Progenitor cell of endocrine pancreas (in vitro differentiated cells): ENCODE results near the gene CAMKMT. TPM values are rescaled to one million over a fixed set of nuclear protein-coding genes. Genes with fewer than 3 reads are reported as not detected.

Experiments used
- DNase-seq: peaks from one replicate; pipeline ENCODE4 v3.0.0; 2021; ENCODE audit warnings: low spot score; ENCODE audit not compliant: unreplicated experiment
- H3K27ac Mint-ChIP-seq: 2 replicates; pipeline ENCODE4 v1.8.0; 2021; ENCODE audit warnings: mild to moderate bottlenecking, moderate library complexity, mixed read lengths
- H3K27me3 Mint-ChIP-seq: 2 replicates; pipeline ENCODE4 v1.8.0; 2021; ENCODE audit warnings: mixed read lengths
- H3K36me3 Mint-ChIP-seq: 2 replicates; pipeline ENCODE4 v1.8.0; 2022; ENCODE audit warnings: mixed read lengths; ENCODE audit not compliant: insufficient read depth
- H3K4me1 Mint-ChIP-seq: 2 replicates; pipeline ENCODE4 v1.8.0; 2021; ENCODE audit warnings: low read depth, mixed read lengths
- H3K4me3 Mint-ChIP-seq: 2 replicates; pipeline ENCODE4 v1.8.0; 2021; ENCODE audit warnings: low read depth, mild to moderate bottlenecking, moderate library complexity, mixed read lengths
- H3K9me3 Mint-ChIP-seq: 2 replicates; pipeline ENCODE4 v1.8.0; 2021; ENCODE audit warnings: low read depth, mixed read lengths
- CTCF ChIP-seq: fragments of 200-600 bp; sonication (generic); IDR thresholded peaks from one replicate; pipeline ENCODE4 v1.5.0; 2021; ENCODE audit warnings: antibody characterized with exemption, mild to moderate bottlenecking; ENCODE audit not compliant: unreplicated experiment
- total RNA-seq: library from RNA; stranded (reverse); gene quantifications from 2 replicates; pipeline ENCODE4 v1.2.1, GENCODE V29; 2021

CAMKMT gene
- total RNA-seq, 1 donor from 2014 or later: 20.3 TPM

- H3K4me3 Mint-ChIP-seq: no peak overlapping the region
- no peak for DNase-seq
- H3K27me3 Mint-ChIP-seq: peaks cover 24% of the 10 kb centered on the region
- H3K36me3 Mint-ChIP-seq: peaks cover 2% of the 10 kb centered on the region
- H3K9me3 Mint-ChIP-seq: peaks cover 4% of the 10 kb centered on the region
- H3K4me1 Mint-ChIP-seq: peaks cover 18% of the 10 kb centered on the region
- H3K27ac Mint-ChIP-seq: no peak overlapping the region
- no peak for TF ChIP-seq CTCF
These were observed 418.0 kb downstream of the CAMKMT start for GRCh38 chr2:44779793-44780192.

- Mint-ChIP-seq H3K4me1 (peaks cover 18% of the 10 kb centered on the region), H3K36me3 (peaks cover 2% of the 10 kb centered on the region), H3K4me3 (no peak overlapping the region), H3K27ac (no peak overlapping the region), H3K9me3 (peaks cover 4% of the 10 kb centered on the region), H3K27me3 (peaks cover 24% of the 10 kb centered on the region)
- no peak for TF ChIP-seq CTCF
- DNase-seq: no peak
These were observed 418.7 kb downstream of the CAMKMT start for GRCh38 chr2:44780406-44780805.

GRCh38 chr2:44785433-44785832, 423.7 kb downstream of the CAMKMT start:
- Mint-ChIP-seq H3K27me3 (peaks cover 12% of the 10 kb centered on the region), H3K9me3 (peaks cover 4% of the 10 kb centered on the region), H3K36me3 (peaks cover 2% of the 10 kb centered on the region), H3K27ac (no peak overlapping the region), H3K4me1 (no peaks in the 10 kb centered on the region), H3K4me3 (no peak overlapping the region)
- TF ChIP-seq CTCF: no peak
- DNase-seq: no peak

GRCh38 chr2:44786045-44786816, 424.5 kb downstream of the CAMKMT start:
- no peak for TF ChIP-seq CTCF
- peaks cover 2% of the 10 kb centered on the region for H3K36me3 Mint-ChIP-seq
- no peak overlapping the region for H3K4me3 Mint-ChIP-seq
- peaks cover 4% of the 10 kb centered on the region for H3K9me3 Mint-ChIP-seq
- H3K27me3 Mint-ChIP-seq: peaks cover 12% of the 10 kb centered on the region
- no peaks in the 10 kb centered on the region for H3K4me1 Mint-ChIP-seq
- DNase-seq: no peak
- no peak overlapping the region for H3K27ac Mint-ChIP-seq

GRCh38 chr2:44786817-44787214, 425.1 kb downstream of the CAMKMT start:
- no peak overlapping the region for H3K4me3 Mint-ChIP-seq
- no peak for DNase-seq
- H3K27ac Mint-ChIP-seq: no peak overlapping the region
- no peak for TF ChIP-seq CTCF
- H3K9me3 Mint-ChIP-seq: peaks cover 4% of the 10 kb centered on the region
- H3K27me3 Mint-ChIP-seq: peaks cover 15% of the 10 kb centered on the region
- H3K36me3 Mint-ChIP-seq: peaks cover under 1% of the 10 kb centered on the region
- H3K4me1 Mint-ChIP-seq: no peaks in the 10 kb centered on the region
